ENCODE results near the gene DIAPH3. TPM values are rescaled to one million over a fixed set of nuclear protein-coding genes. Genes with fewer than 3 reads are reported as not detected.
A peak's percentile ranks its signal among the peaks of the same experiment; 100 is the strongest.

The DIAPH3 gene
- total and polyA plus RNA-seq, 2 donors, result 0.18 to 23.4 TPM

- H3K27ac ChIP-seq (ENCODE audit: low read depth), result no peak overlapping the region
- no peaks in the 10 kb centered on the region for H3K4me1 ChIP-seq (ENCODE audit: insufficient read depth)
- WGBS, result 63% methylated on average over 2 of the region's 2 CpGs
- DNase-seq (ENCODE audit: extremely low spot score), result no peak
- no peaks in the 10 kb centered on the region for H3K36me3 ChIP-seq (ENCODE audit: insufficient read depth)
- H3K4me3 ChIP-seq (ENCODE audit: low read depth, low read length), result no peak overlapping the region
Measured at GRCh38 chr13:59914556-59914955, 249.2 kb downstream of the DIAPH3 start.

- H3K4me1 ChIP-seq (ENCODE audit: insufficient read depth), result no peaks in the 10 kb centered on the region
- H3K4me3 ChIP-seq (ENCODE audit: low read depth, low read length), result no peak overlapping the region
- no peak overlapping the region for H3K27ac ChIP-seq (ENCODE audit: low read depth)
- WGBS, result 50% methylated on average over 7 of the region's 7 CpGs
- H3K36me3 ChIP-seq (ENCODE audit: insufficient read depth), result no peaks in the 10 kb centered on the region
- peak; percentile 3 for DNase-seq (ENCODE audit: extremely low spot score)
Measured at GRCh38 chr13:59906413-59907049, 257.2 kb downstream of the DIAPH3 start.

GRCh38 chr13:59901191-59901590 is 262.5 kb downstream of the DIAPH3 start:
- no peaks in the 10 kb centered on the region for H3K4me1 ChIP-seq (ENCODE audit: insufficient read depth)
- no peak for DNase-seq (ENCODE audit: extremely low spot score)
- H3K4me3 ChIP-seq (ENCODE audit: low read depth, low read length), result no peak overlapping the region
- H3K27ac ChIP-seq (ENCODE audit: low read depth), result no peak overlapping the region
- H3K36me3 ChIP-seq (ENCODE audit: insufficient read depth), result no peaks in the 10 kb centered on the region
- WGBS, result 95% methylated on average over 3 of the region's 3 CpGs

- Histone ChIP-seq H3K36me3 (ENCODE audit: insufficient read depth) (no peaks in the 10 kb centered on the region), H3K4me3 (ENCODE audit: low read depth, low read length) (no peak overlapping the region), H3K27ac (ENCODE audit: low read depth) (no peak overlapping the region), H3K4me1 (ENCODE audit: insufficient read depth) (no peaks in the 10 kb centered on the region)
- DNase-seq (ENCODE audit: extremely low spot score), result no peak
- 80% methylated on average over 2 of the region's 2 CpGs for WGBS
Measured at GRCh38 chr13:59898066-59898465, 265.7 kb downstream of the DIAPH3 start.

- no peaks in the 10 kb centered on the region for H3K4me1 ChIP-seq (ENCODE audit: insufficient read depth)
- no peak for DNase-seq (ENCODE audit: extremely low spot score)
- no peak overlapping the region for H3K27ac ChIP-seq (ENCODE audit: low read depth)
- WGBS, result 98% methylated on average over 1 of the region's 1 CpG
- no peaks in the 10 kb centered on the region for H3K36me3 ChIP-seq (ENCODE audit: insufficient read depth)
- no peak overlapping the region for H3K4me3 ChIP-seq (ENCODE audit: low read depth, low read length)
Measured at GRCh38 chr13:59893266-59893665, 270.5 kb downstream of the DIAPH3 start.

GRCh38 chr13:59891053-59891452 is 272.7 kb downstream of the DIAPH3 start:
- H3K27ac ChIP-seq (ENCODE audit: low read depth), result no peak overlapping the region
- no peak overlapping the region for H3K4me3 ChIP-seq (ENCODE audit: low read depth, low read length)
- H3K4me1 ChIP-seq (ENCODE audit: insufficient read depth), result no peaks in the 10 kb centered on the region
- DNase-seq (ENCODE audit: extremely low spot score), result no peak
- no peaks in the 10 kb centered on the region for H3K36me3 ChIP-seq (ENCODE audit: insufficient read depth)

GRCh38 chr13:59890054-59890453 is 273.7 kb downstream of the DIAPH3 start:
- Histone ChIP-seq H3K27ac (ENCODE audit: low read depth) (no peak overlapping the region), H3K36me3 (ENCODE audit: insufficient read depth) (no peaks in the 10 kb centered on the region), H3K4me1 (ENCODE audit: insufficient read depth) (no peaks in the 10 kb centered on the region), H3K4me3 (ENCODE audit: low read depth, low read length) (no peak overlapping the region)
- no peak for DNase-seq (ENCODE audit: extremely low spot score)
- WGBS, result 41% methylated on average over 1 of the region's 1 CpG

- 98% methylated on average over 2 of the region's 2 CpGs for WGBS
Measured at GRCh38 chr13:59888408-59888807, 275.3 kb downstream of the DIAPH3 start.

GRCh38 chr13:59885076-59885475 is 278.7 kb downstream of the DIAPH3 start:
- no peak for DNase-seq (ENCODE audit: extremely low spot score)
- WGBS, result 50% methylated on average over 3 of the region's 3 CpGs
- H3K36me3 ChIP-seq (ENCODE audit: insufficient read depth), result no peaks in the 10 kb centered on the region
- H3K27ac ChIP-seq (ENCODE audit: low read depth), result no peak overlapping the region
- H3K4me1 ChIP-seq (ENCODE audit: insufficient read depth), result no peaks in the 10 kb centered on the region
- no peak overlapping the region for H3K4me3 ChIP-seq (ENCODE audit: low read depth, low read length)

More at GRCh38 chr13:59888408-59888807, 275.3 kb downstream of the DIAPH3 start:
- Histone ChIP-seq H3K27ac (ENCODE audit: low read depth) (no peak overlapping the region), H3K36me3 (ENCODE audit: insufficient read depth) (no peaks in the 10 kb centered on the region), H3K4me3 (ENCODE audit: low read depth, low read length) (no peak overlapping the region), H3K4me1 (ENCODE audit: insufficient read depth) (no peaks in the 10 kb centered on the region)
- DNase-seq (ENCODE audit: extremely low spot score), result no peak

- no peaks in the 10 kb centered on the region for H3K36me3 ChIP-seq (ENCODE audit: insufficient read depth)
- no peak overlapping the region for H3K4me3 ChIP-seq (ENCODE audit: low read depth, low read length)
- whole genome bisulfite sequencing, result 98% methylated on average over 5 of the region's 5 CpGs
- H3K27ac ChIP-seq (ENCODE audit: low read depth), result no peak overlapping the region
- H3K4me1 ChIP-seq (ENCODE audit: insufficient read depth), result no peaks in the 10 kb centered on the region
- no peak for DNase-seq (ENCODE audit: extremely low spot score)
Measured at GRCh38 chr13:59883885-59884284, 279.8 kb downstream of the DIAPH3 start.

- Histone ChIP-seq H3K36me3 (ENCODE audit: insufficient read depth) (no peaks in the 10 kb centered on the region), H3K4me3 (ENCODE audit: low read depth, low read length) (no peak overlapping the region), H3K27ac (ENCODE audit: low read depth) (no peak overlapping the region), H3K4me1 (ENCODE audit: insufficient read depth) (no peaks in the 10 kb centered on the region)
- 41% methylated on average over 1 of the region's 1 CpG for WGBS
- no peak for DNase-seq (ENCODE audit: extremely low spot score)
Measured at GRCh38 chr13:59880468-59880867, 283.3 kb downstream of the DIAPH3 start.

GRCh38 chr13:59879281-59879680 is 284.4 kb downstream of the DIAPH3 start:
- H3K4me3 ChIP-seq (ENCODE audit: low read depth, low read length), result no peak overlapping the region
- 32% methylated on average over 4 of the region's 4 CpGs for WGBS
- DNase-seq (ENCODE audit: extremely low spot score), result no peak
- no peaks in the 10 kb centered on the region for H3K36me3 ChIP-seq (ENCODE audit: insufficient read depth)
- no peak overlapping the region for H3K27ac ChIP-seq (ENCODE audit: low read depth)
- no peaks in the 10 kb centered on the region for H3K4me1 ChIP-seq (ENCODE audit: insufficient read depth)

- DNase-seq (ENCODE audit: extremely low spot score), result no peak
- Histone ChIP-seq H3K4me1 (ENCODE audit: insufficient read depth) (no peaks in the 10 kb centered on the region), H3K36me3 (ENCODE audit: insufficient read depth) (no peaks in the 10 kb centered on the region), H3K4me3 (ENCODE audit: low read depth, low read length) (no peak overlapping the region), H3K27ac (ENCODE audit: low read depth) (no peak overlapping the region)
- 46% methylated on average over 2 of the region's 2 CpGs for WGBS
Measured at GRCh38 chr13:59877933-59878332, 285.8 kb downstream of the DIAPH3 start.

GRCh38 chr13:59874973-59875372 is 288.8 kb downstream of the DIAPH3 start:
- WGBS, result 82% methylated on average over 2 of the region's 2 CpGs
- no peak for DNase-seq (ENCODE audit: extremely low spot score)

GRCh38 chr13:59873856-59874255 is 289.9 kb downstream of the DIAPH3 start:
- no peaks in the 10 kb centered on the region for H3K36me3 ChIP-seq (ENCODE audit: insufficient read depth)
- H3K27ac ChIP-seq (ENCODE audit: low read depth), result no peak overlapping the region
- DNase-seq (ENCODE audit: extremely low spot score), result no peak
- no peaks in the 10 kb centered on the region for H3K4me1 ChIP-seq (ENCODE audit: insufficient read depth)
- 97% methylated on average over 7 of the region's 7 CpGs for WGBS
- no peak overlapping the region for H3K4me3 ChIP-seq (ENCODE audit: low read depth, low read length)

More at GRCh38 chr13:59874973-59875372, 288.8 kb downstream of the DIAPH3 start:
- H3K36me3 ChIP-seq (ENCODE audit: insufficient read depth), result no peaks in the 10 kb centered on the region
- H3K4me3 ChIP-seq (ENCODE audit: low read depth, low read length), result no peak overlapping the region
- no peak overlapping the region for H3K27ac ChIP-seq (ENCODE audit: low read depth)
- no peaks in the 10 kb centered on the region for H3K4me1 ChIP-seq (ENCODE audit: insufficient read depth)

Measured in urinary bladder (tissue), 4 donors.